Stomach (tissue), 9 donors: ENCODE data around the gene QTRT2. TPM values are rescaled to one million over a fixed set of nuclear protein-coding genes. Genes with fewer than 3 reads are reported as not detected.

Experiments used
- DNase-seq, 2 donors: peaks; one replicate each; pipeline versions ENCODE4 v3.0.0 to v3.0.0-alpha.2; 2013 to 2019
- H3K27ac ChIP-seq, 5 donors: fragments of 200-600 bp in 4 of 5; sonication (generic) in 4 of 5; one replicate each; pipeline ENCODE4 v1.5.1; 2013 to 2019; ENCODE audit warnings: mild to moderate bottlenecking in 1 of 5, moderate library complexity in 1 of 5
- H3K27me3 ChIP-seq, 3 donors: fragments of 200-600 bp; sonication (generic); one replicate each; pipeline ENCODE4 v1.5.1; 2017 to 2019; ENCODE audit warnings: mixed run types in 1 of 3
- H3K36me3 ChIP-seq, 4 donors: fragments of 200-600 bp; sonication (generic); 1 replicate in 3 of 4; 2 replicates in 1 of 4; pipeline ENCODE4 v1.5.1; 2016 to 2019
- H3K4me1 ChIP-seq, 4 donors: fragments of 200-600 bp; sonication (generic); one replicate each; pipeline ENCODE4 v1.5.1; 2016 to 2019
- H3K4me3 ChIP-seq, 4 donors: fragments of 200-600 bp; sonication (generic) in 3 of 4; one replicate each; pipeline ENCODE4 v1.5.1; 2016 to 2019; ENCODE audit warnings: mild to moderate bottlenecking in 1 of 4
- H3K9me3 ChIP-seq, 4 donors: fragments of 200-600 bp; sonication (generic); one replicate each; pipeline ENCODE4 v1.5.1; 2016 to 2019
- CTCF ChIP-seq, 7 experiments: fragments of 450-650 bp in 4 of 7; fragments of 200-600 bp in 3 of 7; sonication (generic) in 3 of 7; IDR thresholded peaks; one replicate each; pipeline ENCODE4 v1.5.1; 2016 to 2019; ENCODE audit warnings: antibody characterized with exemption in 7 of 7, control low read depth in 2 of 7, mild to moderate bottlenecking in 1 of 7
- EP300 ChIP-seq: sonication (generic); formaldehyde crosslinking; IDR thresholded peaks from one replicate; pipeline ENCODE4 v1.6.1; 2017; ENCODE audit warnings: antibody characterized with exemption
- POLR2A ChIP-seq, 4 donors: fragments of 450-650 bp; IDR thresholded peaks; one replicate each; pipeline ENCODE4 v1.6.1; 2016; ENCODE audit warnings: antibody characterized with exemption in 4 of 4, control low read depth in 2 of 4, mild to moderate bottlenecking in 1 of 4, moderate library complexity in 1 of 4
- POLR2AphosphoS5 ChIP-seq, 3 donors: sonication (generic); formaldehyde crosslinking; IDR thresholded peaks; one replicate each; pipeline ENCODE4 v1.6.1; 2016; ENCODE audit warnings: antibody characterized with exemption in 3 of 3
- WGBS, 5 donors: extraction: QIAGEN DNeasy Blood & Tissue Kit in 3 of 5; methylation state at CpG; one replicate each; pipeline versions ENCODE4 v1.1.5 to v1.1.7; 2013 to 2018; 5-methylcytosine and 5-hydroxymethylcytosine counted together
- intact Hi-C: fragments of 100-400 bp; cut with DNase I; formaldehyde crosslinking; loops from one replicate; pipeline ENCODE4 v1.15.1; 2023; ENCODE audit warnings: low total_unique reads
- polyA plus RNA-seq, 3 donors: library from polyadenylated mRNA; stranded (reverse); fragments of 200-250 nt; gene quantifications; one replicate each; pipeline ENCODE4 v1.2.3, GENCODE V29; 2013
- total RNA-seq, 5 donors: library from RNA; depleted of rRNA; stranded (reverse); fragments of >200 nt; gene quantifications; one replicate each; pipeline versions ENCODE4 v1.1.0 to v1.2.3, GENCODE V29; 2014 to 2016
- donor health status: healthy with polysubstance abuse.
- donor health status: Bipolar disorder and iron deficiency.
- donor health status: healthy.

The QTRT2 gene
- total and polyA plus RNA-seq, 8 donors, result 4.8 to 61.3 (median 19.7) TPM

GRCh38 chr3:114026331-114026730 lies 30.2 kb upstream of the QTRT2 start:
- peaks cover 0 to 9% (median 3%) of the 10 kb centered on the region in 4 donors for H3K36me3 ChIP-seq
- no peak overlapping the region for H3K4me3 ChIP-seq
- H3K9me3 ChIP-seq, result no peaks in the 10 kb centered on the region
- no peaks in the 10 kb centered on the region for H3K27me3 ChIP-seq
- intact Hi-C loops, result no loop called here
- DNase-seq, result no peak
- H3K27ac ChIP-seq, result no peak overlapping the region
- 77 to 90% (median 83%) methylated on average over 2 of the region's 2 CpGs for WGBS, 5 donors
- no peak for TF ChIP-seq CTCF (IDR thresholded peaks at IDR 0.05)
- TF ChIP-seq EP300, result no peak
- no peak for TF ChIP-seq POLR2AphosphoS5 (IDR thresholded peaks at IDR 0.05)
- TF ChIP-seq POLR2A (IDR thresholded peaks at IDR 0.05), result no peak
- H3K4me1 ChIP-seq, result no peaks in the 10 kb centered on the region

- TF ChIP-seq EP300 (no peak), POLR2AphosphoS5 (IDR thresholded peaks at IDR 0.05) (no peak), CTCF (IDR thresholded peaks at IDR 0.05) (no peak), POLR2A (IDR thresholded peaks at IDR 0.05) (no peak)
- 58 to 87% (median 73%) methylated on average over 1 of the region's 1 CpG for WGBS, 5 donors
- DNase-seq, result no peak
- intact Hi-C loops, result no loop called here
- Histone ChIP-seq H3K4me3 (no peak overlapping the region), H3K36me3 (peaks cover 0 to 53% (median 41%) of the 10 kb centered on the region in 4 donors), H3K9me3 (no peaks in the 10 kb centered on the region), H3K27ac (no peak overlapping the region), H3K27me3 (no peaks in the 10 kb centered on the region), H3K4me1 (no peaks in the 10 kb centered on the region)
Observed at GRCh38 chr3:114033721-114034120, 22.8 kb upstream of the QTRT2 start.

- no peaks in the 10 kb centered on the region for H3K27me3 ChIP-seq
- H3K4me3 ChIP-seq, result no peak overlapping the region
- H3K36me3 ChIP-seq, result peaks cover 0 to 58% (median 41%) of the 10 kb centered on the region in 4 donors
- TF ChIP-seq POLR2AphosphoS5 (IDR thresholded peaks at IDR 0.05) (no peak), EP300 (no peak), CTCF (IDR thresholded peaks at IDR 0.05) (no peak), POLR2A (IDR thresholded peaks at IDR 0.05) (no peak)
- H3K4me1 ChIP-seq, result no peaks in the 10 kb centered on the region
- no peak for DNase-seq
- intact Hi-C loops, result no loop called here
- no peak overlapping the region for H3K27ac ChIP-seq
- no peaks in the 10 kb centered on the region for H3K9me3 ChIP-seq
Observed at GRCh38 chr3:114034211-114034610, 22.3 kb upstream of the QTRT2 start.

GRCh38 chr3:114034787-114035545 lies 21.6 kb upstream of the QTRT2 start:
- Histone ChIP-seq H3K36me3 (peaks cover 0 to 66% (median 41%) of the 10 kb centered on the region in 4 donors), H3K27ac (no peak overlapping the region), H3K27me3 (no peaks in the 10 kb centered on the region), H3K4me1 (no peaks in the 10 kb centered on the region), H3K9me3 (no peaks in the 10 kb centered on the region), H3K4me3 (no peak overlapping the region)
- WGBS, 5 donors, result 90 to 95% (median 93%) methylated on average over 5 of the region's 5 CpGs
- no peak for DNase-seq
- TF ChIP-seq POLR2A (IDR thresholded peaks at IDR 0.05), result no peak
- no peak for TF ChIP-seq EP300
- no peak for TF ChIP-seq CTCF (IDR thresholded peaks at IDR 0.05)
- TF ChIP-seq POLR2AphosphoS5 (IDR thresholded peaks at IDR 0.05), result no peak
- intact Hi-C loops, result no loop called here
